Stimulated activated CD4-positive, alpha-beta T cell treated with anti-CD3 and anti-CD28 coated beads, Interleukin-15, amount 100 ng/mL, for 48 hours (primary cell): ENCODE measurements around the gene MBNL1.
A peak's percentile ranks its signal among the peaks of the same experiment; 100 is the strongest.

Experiments used
- DNase-seq, 2 donors: peaks; one replicate each; pipeline ENCODE4 v3.0.0-alpha.2; 2020; ENCODE audit warnings: low read depth in 2 of 2

Gene MBNL1

DNA sequence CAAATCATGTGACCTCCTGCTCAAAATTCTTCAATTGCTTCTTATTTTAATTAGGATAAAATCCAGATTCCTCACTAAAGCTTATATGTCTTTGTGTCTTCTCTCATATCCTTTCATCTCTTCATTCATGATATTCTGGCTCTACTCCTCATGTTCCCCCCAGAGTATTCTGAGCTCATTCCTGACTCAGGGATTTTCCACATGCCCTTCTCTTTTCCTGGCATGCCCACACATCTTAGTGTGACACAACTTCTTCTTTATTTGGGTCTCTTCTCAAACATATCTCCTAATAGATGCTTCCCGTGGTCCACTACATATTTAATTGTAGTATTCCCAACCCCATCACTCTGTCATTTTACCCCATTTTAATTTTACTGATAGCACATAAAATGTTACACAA is 15.2 kb upstream of the MBNL1 start:
- DNase-seq, result no peak

DNA sequence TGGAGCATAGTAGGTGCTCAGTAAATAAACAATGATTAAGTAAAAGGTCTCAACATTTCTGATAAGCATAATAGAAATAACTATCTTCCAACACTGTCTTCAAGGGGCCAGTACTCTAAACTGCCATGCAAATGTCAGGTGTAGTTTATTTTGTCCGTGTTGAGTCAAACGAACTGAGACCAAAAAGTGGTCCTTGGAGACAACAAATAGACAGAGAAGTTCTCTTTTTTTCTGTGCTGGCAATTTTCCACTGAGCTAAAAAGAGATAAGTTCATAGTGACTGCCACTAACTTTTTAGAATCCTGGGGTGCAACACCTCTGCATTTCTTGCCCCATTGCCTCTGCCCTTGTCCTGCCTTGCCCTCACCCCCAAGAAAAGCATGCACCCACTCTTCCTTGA is 14.7 kb upstream of the MBNL1 start:
- DNase-seq, result no peak

DNA sequence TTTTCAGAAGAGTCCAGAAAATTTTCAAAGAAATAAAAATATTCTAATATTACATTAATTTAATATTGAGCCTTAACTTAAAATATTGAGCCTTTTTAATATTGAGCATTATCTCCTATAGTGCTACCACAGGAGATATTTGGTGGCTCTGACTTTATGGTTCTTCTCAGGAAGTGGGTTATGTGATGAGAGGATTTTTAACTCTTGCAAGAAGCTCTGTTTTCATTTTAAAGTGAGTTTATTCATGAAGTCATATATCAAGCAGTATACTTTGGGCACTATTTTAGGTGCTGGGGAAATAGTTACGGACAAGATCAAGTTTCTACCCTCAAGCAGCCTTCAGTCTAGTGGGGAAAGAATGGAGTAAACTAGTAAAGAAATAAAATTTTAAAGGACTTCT is 13.4 kb upstream of the MBNL1 start:
- DNase-seq, result no peak

DNA sequence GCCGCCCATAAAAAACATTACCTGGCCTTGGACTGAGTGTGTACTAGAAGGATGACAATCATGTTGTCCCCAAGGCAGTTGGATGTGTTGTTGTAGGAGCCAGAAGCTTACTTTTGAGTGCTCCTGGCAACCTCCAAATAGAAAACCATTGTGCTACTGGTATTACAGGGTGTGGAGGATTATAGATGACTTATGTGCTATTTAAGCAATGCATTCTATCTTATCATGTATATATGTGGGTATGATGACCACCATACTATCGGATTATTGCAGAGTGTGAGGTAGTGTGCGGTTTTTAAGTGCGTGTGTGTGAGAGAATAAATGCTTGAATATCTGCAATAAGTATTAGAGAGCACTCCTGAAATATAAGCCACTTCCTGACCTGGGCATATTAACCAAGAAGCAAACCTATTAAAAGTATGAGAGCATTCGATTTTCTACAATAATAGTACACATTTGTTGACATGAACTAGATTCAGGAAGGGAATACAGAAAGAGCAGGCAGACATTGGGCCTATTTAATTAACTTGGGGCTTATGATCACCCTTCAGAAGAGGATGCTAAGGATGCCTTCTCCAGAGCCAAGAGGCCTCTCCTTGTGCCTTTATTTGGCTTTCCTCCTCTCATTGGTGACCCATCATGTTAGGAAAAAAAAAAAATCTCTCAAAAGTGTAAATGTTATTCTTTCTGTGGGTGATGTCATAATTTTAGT is 11.7 kb upstream of the MBNL1 start:
- DNase-seq, result no peak

DNA sequence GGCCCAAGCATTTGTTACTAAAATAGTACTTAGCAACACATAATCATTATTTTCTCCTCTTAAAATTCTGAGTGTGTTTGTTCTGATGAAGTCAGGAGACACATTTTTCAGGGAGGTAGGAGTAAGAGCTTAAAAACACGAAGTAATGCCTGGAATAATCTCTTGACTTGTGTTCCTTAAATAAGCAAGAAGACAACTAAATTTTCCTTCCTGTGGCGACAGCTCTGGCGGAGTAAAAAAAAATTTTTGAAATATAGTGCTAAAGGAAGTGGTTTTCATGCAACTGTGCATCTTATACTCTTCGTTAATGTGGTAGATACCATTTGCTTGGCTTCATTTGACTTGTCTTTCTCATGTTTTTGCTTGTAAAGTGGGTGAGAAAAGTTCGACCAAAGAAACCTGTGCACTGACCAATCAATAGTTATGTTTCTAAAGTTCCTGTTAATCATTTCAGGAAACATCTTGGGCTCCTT is 11.1 kb upstream of the MBNL1 start:
- no peak for DNase-seq

DNA sequence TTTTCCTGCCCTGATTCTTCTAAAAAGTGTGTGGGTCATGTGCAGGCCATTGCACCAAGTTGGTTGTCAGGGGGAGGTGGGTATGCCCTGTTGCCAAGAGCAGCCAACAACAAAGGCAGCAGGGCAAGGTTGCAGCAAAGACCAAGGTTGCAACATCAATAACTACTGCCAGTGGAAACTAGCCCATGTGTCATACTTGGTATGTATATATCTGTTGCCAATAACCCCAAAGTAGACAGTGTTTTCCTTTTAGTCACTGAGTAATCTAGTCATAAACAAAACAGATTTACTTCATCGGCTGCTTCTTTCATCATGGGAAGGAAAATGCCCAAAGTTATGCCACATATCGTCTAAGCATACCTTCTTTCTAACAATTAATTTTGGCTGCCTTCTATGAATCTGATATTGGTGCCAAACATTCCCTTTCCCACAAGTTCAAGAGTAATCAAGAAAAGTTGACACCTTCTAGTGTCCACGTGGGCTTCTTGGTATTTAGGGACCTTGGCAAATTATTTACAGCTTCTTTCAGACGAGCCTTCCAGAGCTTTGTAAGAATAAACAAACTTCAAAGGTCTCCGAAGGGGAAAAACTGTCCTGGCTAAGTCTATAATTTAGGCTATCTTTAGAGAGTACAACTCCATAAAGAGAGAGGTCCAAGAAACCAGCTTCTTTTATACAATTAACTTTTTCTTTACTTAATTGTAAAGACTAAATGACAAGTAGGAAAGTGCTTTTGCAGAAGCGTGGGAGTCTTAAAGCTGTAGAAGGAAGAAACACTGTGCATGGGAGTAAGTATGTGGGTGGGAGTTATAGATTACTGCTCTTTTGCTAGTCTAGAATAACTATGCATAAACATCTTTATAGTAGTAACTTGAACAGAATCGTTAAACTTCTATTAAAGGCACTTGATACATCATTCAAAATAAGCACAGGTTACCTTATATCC is 10.0 kb upstream of the MBNL1 start:
- DNase-seq, result peak in 1 of 2 donors; percentile 54

DNA sequence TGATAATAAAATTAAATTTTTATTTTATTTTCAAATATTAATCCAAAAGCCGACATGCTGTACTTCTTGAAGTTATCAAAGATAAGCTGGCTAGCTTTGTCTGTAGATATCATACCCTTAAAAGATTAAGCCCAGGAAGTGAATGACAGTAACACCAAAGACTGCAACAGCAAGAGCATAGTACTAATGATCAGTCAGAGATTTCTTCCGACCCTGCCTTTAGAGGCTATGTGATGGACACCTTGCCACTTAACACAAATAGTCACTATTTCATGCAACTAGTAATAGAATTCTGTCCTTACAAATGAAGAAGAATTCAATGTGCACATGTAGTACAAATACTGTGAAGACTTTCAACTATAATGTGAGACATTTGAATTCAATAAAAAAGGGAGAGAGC is 9.3 kb upstream of the MBNL1 start:
- no peak for DNase-seq

DNA sequence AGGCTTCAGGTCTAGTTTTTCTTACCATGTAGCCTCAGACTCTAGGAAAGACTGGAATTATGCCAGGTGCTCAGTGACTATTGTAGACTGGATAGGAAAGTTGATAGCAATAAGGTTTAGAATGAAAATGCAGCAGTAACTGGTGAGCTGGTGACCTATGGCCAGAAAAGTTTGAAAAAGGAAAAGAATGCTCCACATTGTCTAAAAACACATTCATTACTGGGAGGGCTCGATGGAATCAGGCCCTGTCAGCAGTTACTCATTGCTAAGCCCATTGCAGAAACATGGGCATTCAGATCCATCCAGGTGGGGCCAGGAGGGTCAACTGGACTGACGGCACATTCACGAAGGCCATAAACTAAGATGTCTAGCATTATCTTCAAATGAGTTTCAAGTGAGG is 8.7 kb upstream of the MBNL1 start:
- no peak for DNase-seq

DNA sequence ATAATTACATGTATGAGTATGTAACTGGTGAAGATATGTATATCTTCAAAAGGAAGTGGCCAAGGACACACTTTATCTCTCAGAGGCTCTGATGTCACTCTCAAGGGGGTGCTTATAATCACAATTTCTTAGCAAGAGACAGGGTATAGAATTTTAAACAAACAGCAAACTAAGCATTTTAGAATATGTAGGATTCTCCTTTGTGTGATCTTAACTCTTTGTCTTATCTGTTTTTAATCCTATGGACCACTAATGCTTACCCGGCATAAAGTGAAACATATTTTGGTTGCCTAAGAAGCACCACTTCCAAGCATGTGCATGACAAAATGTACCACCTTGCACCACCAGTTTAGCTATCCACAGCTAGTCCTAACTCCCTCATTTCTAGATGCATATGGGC is 8.2 kb upstream of the MBNL1 start:
- no peak for DNase-seq

DNA sequence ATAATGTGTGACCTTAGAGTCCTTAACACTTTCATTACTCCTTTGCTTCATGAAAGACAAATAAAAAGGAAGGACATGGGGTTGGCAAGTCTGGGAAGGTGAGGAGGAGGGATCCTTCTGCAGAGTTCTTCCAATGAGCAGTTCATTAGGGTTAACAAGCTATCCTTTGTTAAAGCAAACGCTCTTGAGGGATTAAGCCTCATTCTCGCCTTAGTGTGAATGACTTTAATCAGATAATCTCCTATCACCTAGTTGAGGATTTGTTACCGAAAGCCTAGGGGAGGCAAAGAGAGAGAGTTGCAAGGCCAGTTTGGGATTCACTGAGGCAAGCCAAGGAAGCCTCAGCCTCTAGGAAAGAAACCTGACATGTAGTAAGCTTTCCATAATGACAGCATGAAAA is 7.4 kb upstream of the MBNL1 start:
- DNase-seq, result no peak

DNA sequence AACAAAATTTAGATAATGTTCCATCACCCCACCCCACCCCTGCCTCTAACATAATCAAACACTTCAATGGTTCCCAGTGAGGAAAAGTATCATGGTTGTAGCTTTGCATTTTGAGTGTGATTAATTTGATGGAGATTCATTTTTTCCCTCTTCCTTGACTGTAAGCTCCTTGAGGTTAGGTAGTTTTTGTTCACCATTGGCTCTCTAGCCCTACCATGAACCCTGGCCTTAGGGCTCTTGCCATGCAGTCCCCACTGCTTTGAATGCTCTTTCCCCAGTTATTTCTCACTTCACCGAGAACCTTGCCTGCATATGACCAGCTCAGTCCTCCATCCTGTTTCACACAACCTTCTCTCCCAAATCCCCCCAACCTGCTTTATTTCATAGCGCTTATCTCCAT is 5.0 kb upstream of the MBNL1 start:
- no peak for DNase-seq

DNA sequence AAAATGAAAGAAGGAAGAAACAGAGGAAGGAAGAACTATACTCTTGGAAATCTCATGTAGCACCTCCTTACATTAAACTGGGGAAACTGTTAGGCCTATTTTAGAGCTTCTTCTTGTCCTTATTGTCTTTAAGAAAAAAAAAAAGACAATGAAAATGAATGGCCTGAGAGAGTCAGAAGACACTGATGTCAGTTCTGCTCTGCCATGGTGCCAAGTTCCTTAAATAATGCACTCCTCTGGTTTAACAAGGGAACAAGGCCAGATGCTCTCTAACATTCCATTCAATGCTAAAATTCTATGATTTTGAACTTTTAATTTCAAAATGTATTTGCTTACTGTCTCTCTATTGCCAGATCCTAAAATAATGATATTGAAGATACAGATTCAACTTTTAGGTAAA is 4.4 kb upstream of the MBNL1 start:
- DNase-seq, result no peak

DNA sequence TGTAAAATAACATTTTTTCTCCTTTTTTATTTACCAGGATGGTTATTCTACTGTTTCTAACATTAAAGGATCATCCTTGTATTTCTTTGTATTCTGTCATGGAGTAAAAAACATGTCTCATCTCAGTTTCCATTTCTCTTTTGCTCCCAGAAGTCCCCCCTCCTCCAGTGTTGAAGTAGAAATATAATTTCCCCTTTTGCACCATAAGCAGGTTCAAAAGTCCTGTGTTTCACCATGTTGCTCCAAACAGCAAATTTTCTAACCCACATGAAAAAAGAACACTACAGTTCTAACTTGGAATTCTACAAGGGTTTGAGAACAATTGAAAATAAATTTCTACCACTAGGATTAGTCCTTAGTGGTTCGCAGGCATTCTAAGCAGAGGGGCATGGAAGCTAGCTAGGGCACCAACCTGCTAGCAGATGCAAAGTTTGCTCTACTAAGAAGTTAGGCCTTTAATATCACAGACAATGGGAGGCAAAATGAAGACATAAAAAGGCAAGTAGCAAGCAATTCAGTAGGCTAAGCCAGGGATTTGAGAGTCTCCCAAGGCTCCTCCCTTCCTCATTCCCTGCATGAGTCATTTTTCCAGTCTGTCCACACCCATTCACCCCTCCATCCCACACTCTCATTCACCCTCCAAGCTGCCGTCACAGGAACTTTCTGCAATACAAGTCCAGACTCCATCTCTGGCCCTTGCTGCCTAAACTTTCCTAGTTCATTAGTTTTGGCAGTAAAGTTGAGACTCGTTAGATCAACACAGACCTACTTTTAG is 2.3 kb upstream of the MBNL1 start:
- DNase-seq, result no peak

DNA sequence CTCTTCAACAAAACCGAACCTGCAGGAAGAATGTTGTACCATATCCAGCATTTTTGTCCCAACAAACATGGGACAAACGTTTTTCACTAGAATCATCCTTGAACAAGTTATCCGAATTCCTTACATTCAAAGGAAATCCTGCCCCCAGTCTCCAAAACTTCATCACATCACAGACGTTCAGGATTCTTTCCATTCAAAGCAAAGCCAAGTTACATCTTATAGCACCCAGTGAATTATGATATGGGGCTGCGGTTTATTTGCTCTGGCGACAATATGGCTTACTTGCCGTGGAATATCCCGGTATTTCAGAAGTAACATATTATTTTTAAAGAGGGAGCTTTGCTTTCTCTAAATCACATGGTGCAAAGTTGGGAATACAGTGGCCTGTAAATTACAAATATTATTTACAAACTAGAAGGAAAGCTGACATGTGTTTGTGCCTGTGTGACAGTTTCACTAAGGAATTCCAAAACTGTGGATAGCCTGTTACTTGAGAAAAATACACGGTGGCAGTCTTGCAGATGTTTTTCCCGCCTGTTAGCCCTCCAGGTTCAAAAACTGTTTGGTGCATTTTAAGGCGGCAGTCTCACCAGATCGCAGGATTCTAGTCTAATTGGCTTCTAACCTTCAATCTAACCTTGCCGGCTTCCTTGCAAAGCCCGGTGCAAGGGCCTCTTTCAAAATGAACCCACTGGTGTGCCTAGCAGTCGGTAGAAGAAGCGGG is 736 bp upstream of the MBNL1 start:
- DNase-seq, result no peak

DNA sequence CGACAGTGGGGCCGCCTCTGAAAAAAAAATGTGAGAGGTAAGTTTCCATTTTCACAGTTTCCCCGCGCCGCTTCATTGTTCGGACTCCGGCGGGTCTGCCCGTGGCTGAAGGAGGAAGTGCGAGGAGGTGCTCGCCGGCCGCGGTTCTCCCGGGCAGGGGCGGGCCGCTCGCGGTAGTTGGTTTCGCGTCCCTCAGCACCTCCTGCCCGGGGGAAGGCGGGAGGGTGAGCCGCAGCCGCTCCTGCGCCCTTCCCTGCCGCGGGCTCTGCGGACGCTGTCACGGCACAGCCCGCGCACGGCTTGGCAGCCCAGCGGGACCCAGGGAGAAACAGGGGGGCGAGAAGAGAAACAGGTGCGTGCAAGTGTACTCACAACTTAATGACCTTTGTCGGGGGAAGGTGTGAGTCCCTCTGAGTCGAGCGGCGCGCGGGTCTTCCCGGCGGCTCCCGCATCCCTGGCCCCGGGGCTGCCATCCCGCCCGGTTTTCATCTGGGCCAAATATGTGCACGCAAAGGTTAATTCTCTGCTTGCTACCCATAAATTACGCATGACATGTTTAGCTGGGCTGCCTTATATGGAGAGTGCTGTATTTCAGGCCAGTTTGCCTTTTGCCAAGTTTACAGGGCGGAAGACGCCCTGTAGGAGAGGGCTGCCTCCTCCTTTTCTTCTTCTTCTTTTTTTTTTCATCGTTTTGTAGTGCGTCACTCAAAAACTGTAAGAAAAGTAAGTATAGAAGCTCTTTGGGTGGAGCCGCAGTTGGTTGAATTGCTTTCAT is 514 bp downstream of the MBNL1 start:
- DNase-seq, result no peak

DNA sequence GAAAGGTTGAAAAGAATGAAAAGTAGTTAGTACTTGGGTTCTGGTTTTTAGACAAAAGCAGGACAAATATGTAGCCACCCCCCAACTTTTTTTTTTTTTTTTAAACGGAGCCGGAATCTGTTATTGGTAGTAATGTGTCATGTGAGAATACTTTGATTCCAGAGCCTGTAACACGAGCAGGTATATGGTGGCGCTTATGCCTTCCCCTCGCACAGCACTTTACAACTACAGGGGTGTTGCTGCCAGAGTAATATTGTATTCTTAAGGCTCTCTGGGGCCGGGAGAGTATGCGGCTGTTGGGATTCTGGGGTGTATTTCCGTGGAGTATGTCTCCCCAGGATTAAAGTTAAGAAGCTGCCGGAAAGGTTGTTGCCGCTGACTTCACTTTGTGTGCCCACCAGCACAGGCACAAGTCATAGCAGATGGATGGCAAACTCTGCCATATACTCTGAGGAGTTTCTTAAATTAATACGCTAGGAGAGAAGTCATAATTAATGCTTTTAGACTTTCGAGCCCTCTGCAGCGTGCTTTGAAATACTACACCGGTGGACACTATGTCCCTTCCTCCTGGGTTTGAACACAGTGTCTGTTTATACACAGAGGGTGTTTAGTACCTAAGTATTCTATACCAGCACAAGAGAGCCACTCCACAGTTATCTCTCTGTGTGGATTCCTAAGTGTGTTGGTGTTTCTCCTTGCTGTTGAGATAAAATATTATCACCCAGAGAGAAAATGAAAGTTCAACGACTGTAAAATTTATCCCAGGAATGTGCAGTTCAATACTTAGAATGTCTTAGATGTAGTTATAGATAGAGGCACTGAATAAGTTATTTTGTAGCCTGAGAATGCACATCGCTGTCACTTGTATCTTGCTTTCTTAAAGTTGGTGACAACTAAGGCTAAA is 1.4 kb downstream of the MBNL1 start:
- DNase-seq, result no peak

DNA sequence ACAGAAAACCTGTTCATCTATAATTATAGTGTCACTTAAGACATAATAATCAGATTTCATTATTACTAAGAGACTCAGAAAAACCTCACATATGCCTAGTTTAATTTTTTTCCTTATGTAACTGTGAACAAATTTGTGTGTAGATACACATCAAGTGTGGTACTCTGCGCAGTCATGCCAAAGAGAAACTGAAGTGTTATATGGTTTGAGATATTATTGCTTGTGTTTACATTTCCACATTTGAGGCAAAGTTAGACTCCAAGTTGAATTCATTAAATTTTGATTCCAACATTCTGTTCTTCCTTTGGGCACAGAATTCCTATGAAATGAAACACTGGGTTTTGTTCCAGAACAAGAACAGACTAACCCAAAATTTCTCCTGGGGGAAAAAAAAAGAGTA is 2.2 kb downstream of the MBNL1 start:
- no peak for DNase-seq

DNA sequence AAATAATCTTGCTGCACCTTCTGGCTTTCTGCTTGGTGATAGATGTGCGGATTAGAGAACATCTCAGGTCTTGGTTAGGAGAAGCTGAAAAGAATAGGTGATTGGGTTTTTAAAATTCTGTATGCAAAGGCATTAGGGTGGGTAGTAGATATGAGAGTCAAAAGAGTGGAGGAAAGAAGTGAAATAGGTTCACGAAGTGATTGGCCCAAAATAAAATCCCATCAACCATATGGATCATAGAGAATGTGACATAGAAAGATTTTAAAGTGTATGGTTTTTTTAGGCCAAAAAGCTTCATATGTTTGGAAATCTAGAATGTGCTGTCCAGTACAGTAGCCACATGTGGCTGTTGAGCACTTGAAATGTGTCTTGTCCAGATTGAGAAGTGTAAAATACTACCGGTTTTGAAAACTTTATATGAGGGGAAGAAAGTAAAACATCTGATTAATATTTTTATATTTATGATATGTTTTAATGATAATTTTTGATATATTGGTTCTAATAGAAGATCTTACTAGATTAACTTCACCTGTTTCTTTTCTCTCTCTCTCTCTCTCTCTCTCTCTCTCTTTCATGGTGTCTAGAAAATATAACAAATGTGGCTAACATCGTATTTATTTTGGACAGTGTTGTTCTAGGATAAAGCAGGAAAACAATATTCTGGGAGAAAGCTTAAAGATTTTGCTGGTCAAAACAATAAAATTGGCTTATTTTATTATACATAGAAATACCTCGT is 2.9 kb downstream of the MBNL1 start:
- DNase-seq, result no peak

DNA sequence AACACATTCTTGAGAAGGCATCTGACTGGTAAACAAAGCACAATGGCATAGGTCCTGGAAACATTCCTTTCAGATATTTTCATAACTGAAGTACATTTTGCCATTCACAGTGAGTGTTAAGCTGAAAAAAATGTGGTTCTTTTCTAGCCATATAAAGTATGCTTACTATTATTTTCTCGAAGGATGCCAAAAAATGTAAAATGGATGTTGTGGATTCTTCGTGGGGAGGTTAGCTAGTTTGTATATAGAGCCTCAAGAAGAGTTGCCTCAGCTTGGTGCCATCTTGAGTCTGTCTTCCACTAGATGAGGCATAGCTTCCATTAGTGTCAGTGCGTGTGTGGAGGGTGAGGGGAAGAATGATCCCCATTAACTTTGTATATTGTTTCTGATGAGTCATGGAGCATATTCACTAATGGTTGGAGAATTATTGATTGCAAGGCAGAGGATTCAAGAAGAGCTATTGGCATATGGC is 4.1 kb downstream of the MBNL1 start:
- peak in 1 of 2 donors; percentile 23 for DNase-seq
